ENCODE results near the gene GPR132.

The GPR132 gene

DNA sequence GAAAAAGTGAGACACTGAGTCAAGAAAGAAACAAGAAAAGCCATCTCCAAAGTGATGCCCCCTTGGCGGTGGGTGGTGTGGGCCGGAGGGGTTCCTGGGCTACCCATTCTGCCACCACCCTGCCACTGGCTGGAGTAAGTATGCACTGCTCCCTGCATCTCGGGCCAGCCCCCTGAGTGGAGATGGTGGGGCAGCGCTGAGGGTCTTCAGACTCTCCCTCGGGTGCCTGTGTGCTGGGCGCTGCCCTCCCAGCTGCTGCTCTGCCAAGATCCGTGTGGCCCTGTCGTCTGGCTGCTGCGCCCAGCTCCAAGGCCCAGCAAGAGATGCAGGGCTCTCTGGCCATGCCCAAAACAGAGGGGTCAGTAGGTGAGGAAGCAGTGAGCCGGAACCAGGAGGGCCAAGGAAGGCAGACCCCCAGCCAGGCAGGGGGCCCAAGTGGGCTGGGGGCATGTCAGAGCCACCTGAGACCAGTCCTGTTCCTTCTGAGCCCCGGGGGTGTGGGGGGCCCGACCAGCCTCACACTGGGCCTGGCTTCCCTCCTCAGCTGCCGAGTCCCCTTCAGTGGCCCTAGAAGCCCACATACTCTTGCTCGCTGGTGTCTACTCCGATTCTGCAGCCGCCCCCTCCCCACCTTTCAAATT, 5.2 kb downstream of the GPR132 start:
- Histone ChIP-seq H4K20me1 (ENCODE audit: insufficient read depth, low read length) (no peaks in the 10 kb centered on the region), H3K4me3 (ENCODE audit: low read depth, low read length, poor library complexity, severe bottlenecking) (no peak overlapping the region), H3K27me3 (ENCODE audit: insufficient read depth, low read length) (peaks cover 49% of the 10 kb centered on the region), H3F3A (ENCODE audit: insufficient read depth, low read length) (no peaks in the 10 kb centered on the region), H3K9ac (ENCODE audit: low read length) (no peak overlapping the region), H3K36me3 (ENCODE audit: insufficient read depth, low read length) (no peaks in the 10 kb centered on the region), H3K79me2 (ENCODE audit: insufficient read depth, low read length) (no peaks in the 10 kb centered on the region), H3K9me2 (ENCODE audit: low read depth, low read length) (no peaks in the 10 kb centered on the region), H3K4me1 (ENCODE audit: insufficient read depth, low read length, severe bottlenecking) (no peaks in the 10 kb centered on the region), H3K27ac (ENCODE audit: low read depth, low read length, poor library complexity, severe bottlenecking) (no peak overlapping the region), H2AFZ (ENCODE audit: low read length) (no peak overlapping the region), H3K9me3 (ENCODE audit: low read length) (no peaks in the 10 kb centered on the region), H3K4me2 (ENCODE audit: low read length) (no peak overlapping the region)
- no peak for TF ChIP-seq EZH2 (IDR thresholded peaks at IDR 0.05; ENCODE audit: borderline replicate concordance, low read length)
- TF ChIP-seq, protein P1, sequence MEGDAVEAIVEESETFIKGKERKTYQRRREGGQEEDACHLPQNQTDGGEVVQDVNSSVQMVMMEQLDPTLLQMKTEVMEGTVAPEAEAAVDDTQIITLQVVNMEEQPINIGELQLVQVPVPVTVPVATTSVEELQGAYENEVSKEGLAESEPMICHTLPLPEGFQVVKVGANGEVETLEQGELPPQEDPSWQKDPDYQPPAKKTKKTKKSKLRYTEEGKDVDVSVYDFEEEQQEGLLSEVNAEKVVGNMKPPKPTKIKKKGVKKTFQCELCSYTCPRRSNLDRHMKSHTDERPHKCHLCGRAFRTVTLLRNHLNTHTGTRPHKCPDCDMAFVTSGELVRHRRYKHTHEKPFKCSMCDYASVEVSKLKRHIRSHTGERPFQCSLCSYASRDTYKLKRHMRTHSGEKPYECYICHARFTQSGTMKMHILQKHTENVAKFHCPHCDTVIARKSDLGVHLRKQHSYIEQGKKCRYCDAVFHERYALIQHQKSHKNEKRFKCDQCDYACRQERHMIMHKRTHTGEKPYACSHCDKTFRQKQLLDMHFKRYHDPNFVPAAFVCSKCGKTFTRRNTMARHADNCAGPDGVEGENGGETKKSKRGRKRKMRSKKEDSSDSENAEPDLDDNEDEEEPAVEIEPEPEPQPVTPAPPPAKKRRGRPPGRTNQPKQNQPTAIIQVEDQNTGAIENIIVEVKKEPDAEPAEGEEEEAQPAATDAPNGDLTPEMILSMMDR (IDR thresholded peaks at IDR 0.05; ENCODE audit: low read length): no peak

GRCh38 chr14:105059035-105059924, 6.0 kb downstream of the GPR132 start:
- H3K4me2 ChIP-seq (ENCODE audit: low read length): no peak overlapping the region
- H2AFZ ChIP-seq (ENCODE audit: low read length): no peak overlapping the region
- no peaks in the 10 kb centered on the region for H3K79me2 ChIP-seq (ENCODE audit: insufficient read depth, low read length)
- no peaks in the 10 kb centered on the region for H3K36me3 ChIP-seq (ENCODE audit: insufficient read depth, low read length)
- peaks cover 47% of the 10 kb centered on the region for H3K27me3 ChIP-seq (ENCODE audit: insufficient read depth, low read length)
- no peak overlapping the region for H3K4me3 ChIP-seq (ENCODE audit: low read depth, low read length, poor library complexity, severe bottlenecking)
- TF ChIP-seq, protein P1 (IDR thresholded peaks at IDR 0.05; ENCODE audit: low read length): no peak
- TF ChIP-seq EZH2 (IDR thresholded peaks at IDR 0.05; ENCODE audit: borderline replicate concordance, low read length): no peak
- no peaks in the 10 kb centered on the region for H3K9me2 ChIP-seq (ENCODE audit: low read depth, low read length)
- H4K20me1 ChIP-seq (ENCODE audit: insufficient read depth, low read length): no peaks in the 10 kb centered on the region
- no peaks in the 10 kb centered on the region for H3F3A ChIP-seq (ENCODE audit: insufficient read depth, low read length)
- H3K9ac ChIP-seq (ENCODE audit: low read length): no peak overlapping the region
- H3K9me3 ChIP-seq (ENCODE audit: low read length): no peaks in the 10 kb centered on the region
- H3K4me1 ChIP-seq (ENCODE audit: insufficient read depth, low read length, severe bottlenecking): no peaks in the 10 kb centered on the region
- no peak overlapping the region for H3K27ac ChIP-seq (ENCODE audit: low read depth, low read length, poor library complexity, severe bottlenecking)

- Histone ChIP-seq H2AFZ (ENCODE audit: low read length) (no peak overlapping the region), H3K79me2 (ENCODE audit: insufficient read depth, low read length) (no peaks in the 10 kb centered on the region), H3F3A (ENCODE audit: insufficient read depth, low read length) (no peaks in the 10 kb centered on the region), H3K9me2 (ENCODE audit: low read depth, low read length) (no peaks in the 10 kb centered on the region), H3K4me3 (ENCODE audit: low read depth, low read length, poor library complexity, severe bottlenecking) (no peak overlapping the region), H3K4me2 (ENCODE audit: low read length) (no peak overlapping the region), H3K27ac (ENCODE audit: low read depth, low read length, poor library complexity, severe bottlenecking) (no peak overlapping the region), H3K27me3 (ENCODE audit: insufficient read depth, low read length) (peaks cover 47% of the 10 kb centered on the region), H3K9ac (ENCODE audit: low read length) (no peak overlapping the region), H4K20me1 (ENCODE audit: insufficient read depth, low read length) (no peaks in the 10 kb centered on the region), H3K36me3 (ENCODE audit: insufficient read depth, low read length) (no peaks in the 10 kb centered on the region), H3K4me1 (ENCODE audit: insufficient read depth, low read length, severe bottlenecking) (no peaks in the 10 kb centered on the region), H3K9me3 (ENCODE audit: low read length) (no peaks in the 10 kb centered on the region)
- TF ChIP-seq, protein P1 (IDR thresholded peaks at IDR 0.05; ENCODE audit: low read length): no peak
- TF ChIP-seq EZH2 (IDR thresholded peaks at IDR 0.05; ENCODE audit: borderline replicate concordance, low read length): no peak
These were observed 6.7 kb downstream of the GPR132 start for GRCh38 chr14:105058521-105059034.

Data from OCI-LY1 (cell line).